GM12878 (cell line): Measurements from ENCODE around the gene PCDHGC3. TPM values are rescaled to one million over a fixed set of nuclear protein-coding genes. Genes with fewer than 3 reads are reported as not detected.

Source experiments
- ATAC-seq: fragments of 200-7000 bp; cut with Tn5 transposase; 3 replicates; pipeline ENCODE4 v1.9.1; 2020; ENCODE audit warnings: mild to moderate bottlenecking, moderate library complexity
- BruUV-seq: library from RNA; stranded (reverse); fragments of 400-500 nt; replicated peaks from 2 replicates; lab custom pipeline; 2021; lab: Mats Ljungman, UMichigan
- CTCF ChIA-PET: fragments of 300-600 bp; sonication (Branson Sonifier 250); formaldehyde crosslinking; extraction: SDS; loops from one replicate; lab custom pipeline; 2021; ENCODE audit warnings: inconsistent platforms; lab: Yijun Ruan, JAX
- POLR2A ChIA-PET: fragments of 350-600 bp; formaldehyde crosslinking; extraction: SDS; loops from one replicate; lab custom pipeline; 2021; ENCODE audit warnings: inconsistent platforms; lab: Charles Lee
- RAD21 ChIA-PET: fragments of 300-600 bp; sonication (Branson Sonifier 250); formaldehyde crosslinking; loops from one replicate; lab custom pipeline; 2023; ENCODE audit warnings: antibody characterized with exemption; ENCODE audit not compliant: unreplicated experiment; lab: Charles Lee
- SMC1A ChIA-PET: fragments of 300-600 bp; sonication (Branson Sonifier 250); formaldehyde crosslinking; loops from one replicate; lab custom pipeline; 2023; ENCODE audit not compliant: unreplicated experiment, uncharacterized antibody; lab: Charles Lee
- DNase-seq: peaks from one replicate; pipeline ENCODE4 v3.0.0-alpha.2; 2011; ENCODE audit warnings: low read depth, low spot score
- FAIRE-seq: peaks from 3 replicates; lab custom pipeline; 2011; peaks lifted over from hg19 to GRCh38; lab: Jason Lieb, UNC
- H2AFZ ChIP-seq: 2 replicates; pipeline ENCODE4 v1.6.0; 2011; ENCODE audit warnings: low read depth, low read length, control low read depth; ENCODE audit not compliant: control insufficient read depth
- H3K27ac ChIP-seq: 2 replicates; pipeline ENCODE4 v1.5.1; 2011; ENCODE audit warnings: control low read depth; ENCODE audit not compliant: control insufficient read depth, insufficient read depth
- H3K27me3 ChIP-seq, 2 experiments: replicated peaks in 1 of 2; 2 replicates each; pipeline versions ENCODE4 v1.6.0 to v1.6.1; 2011; ENCODE audit warnings: low read length in 1 of 2; ENCODE audit not compliant: control insufficient read depth in 2 of 2, insufficient read depth in 2 of 2
- H3K36me3 ChIP-seq, 2 experiments: 2 replicates each; pipeline ENCODE4 v1.5.1; 2011; ENCODE audit warnings: low read length in 1 of 2; ENCODE audit not compliant: control insufficient read depth in 2 of 2, insufficient read depth in 2 of 2
- H3K4me1 ChIP-seq: 2 replicates; pipeline ENCODE4 v1.6.1; 2011; ENCODE audit warnings: mild to moderate bottlenecking, low read length, moderate library complexity, mixed read lengths; ENCODE audit not compliant: control insufficient read depth, insufficient read depth
- H3K4me2 ChIP-seq: 2 replicates; pipeline ENCODE4 v1.6.0; 2011; ENCODE audit warnings: control low read depth; ENCODE audit not compliant: control insufficient read depth, insufficient read depth
- H3K4me3 ChIP-seq: fragments of 200-600 bp; sonication (generic); 2 replicates; pipeline ENCODE4 v1.5.1; 2016
- H3K79me2 ChIP-seq: 2 replicates; pipeline ENCODE4 v1.6.0; 2011; ENCODE audit warnings: low read length; ENCODE audit not compliant: control insufficient read depth, insufficient read depth
- H3K9ac ChIP-seq: 2 replicates; pipeline ENCODE4 v1.8.0; 2011; ENCODE audit warnings: low read length, control low read depth, mixed read lengths; ENCODE audit not compliant: control insufficient read depth, insufficient read depth
- H3K9me3 ChIP-seq: replicated peaks from 3 replicates; pipeline ENCODE4 v1.5.1; 2011; ENCODE audit warnings: mild to moderate bottlenecking, low read length; ENCODE audit not compliant: control insufficient read depth, insufficient read depth
- H4K20me1 ChIP-seq: 2 replicates; pipeline ENCODE4 v1.6.0; 2011; ENCODE audit not compliant: control insufficient read depth, insufficient read depth
- BACH1 ChIP-seq: fragments of 450-650 bp; IDR thresholded peaks from 2 replicates; pipeline ENCODE4 v1.6.1; 2017; ENCODE audit warnings: mild to moderate bottlenecking, borderline replicate concordance
- BRCA1 ChIP-seq: IDR thresholded peaks from 2 replicates; pipeline ENCODE4 v1.6.1; 2011; ENCODE audit warnings: low read depth, low read length, improper control_type of control experiment
- EZH2 ChIP-seq: IDR thresholded peaks from 2 replicates; pipeline ENCODE4 v1.6.1; 2012; ENCODE audit warnings: low read depth, mild to moderate bottlenecking, control low read depth, inconsistent platforms, low read length, borderline replicate concordance; ENCODE audit not compliant: control insufficient read depth
- FOXM1 ChIP-seq: IDR thresholded peaks from 2 replicates; pipeline ENCODE4 v1.6.1; 2012; ENCODE audit warnings: low read depth, mild to moderate bottlenecking, inconsistent platforms, low read length, moderate library complexity
- NRF1 ChIP-seq: conservative IDR thresholded peaks from 2 replicates; pipeline ENCODE4 v1.6.1; 2011; ENCODE audit warnings: mild to moderate bottlenecking, low read depth, low read length, improper control_type of control experiment
- RBBP5 ChIP-seq: fragments of 200-600 bp; sonication (generic); conservative IDR thresholded peaks from 2 replicates; pipeline ENCODE4 v1.6.1; 2016
- SMAD1 ChIP-seq: fragments of 450-650 bp; IDR thresholded peaks from 2 replicates; pipeline ENCODE4 v1.6.1; 2018; ENCODE audit warnings: mild to moderate bottlenecking, low read depth; ENCODE audit not compliant: partially characterized antibody
- SMC3 ChIP-seq: IDR thresholded peaks from 2 replicates; pipeline ENCODE4 v1.6.1; 2011; ENCODE audit warnings: low read length, improper control_type of control experiment, borderline replicate concordance
- TCF3 ChIP-seq: IDR thresholded peaks from 2 replicates; pipeline ENCODE4 v1.6.1; 2012; ENCODE audit warnings: low read depth, mild to moderate bottlenecking, low read length, borderline replicate concordance; ENCODE audit not compliant: insufficient read depth
- ZNF207 ChIP-seq: fragments of 450-650 bp; IDR thresholded peaks from 2 replicates; pipeline ENCODE4 v1.6.1; 2014; ENCODE audit warnings: antibody characterized with exemption, mild to moderate bottlenecking, borderline replicate concordance
- WGBS: methylation state at CpG from one replicate; pipeline ENCODE4 v1.1.6; 2016; ENCODE audit warnings: low lambda C conversion rate; ENCODE audit not compliant: insufficient replicate concordance, insufficient coverage; ENCODE audit errors: missing lambda C conversion rate; 5-methylcytosine and 5-hydroxymethylcytosine counted together
- in situ Hi-C: fragments of 300-500 bp; cut with MboI; formaldehyde crosslinking; loops from 9 replicates; pipeline ENCODE4 v1.14.3; 2018; ENCODE audit warnings: mixed read lengths
- intact Hi-C: fragments of 100-400 bp; cut with micrococcal nuclease; formaldehyde crosslinking; loops from one replicate; pipeline ENCODE4 v1.14.2; 2022; ENCODE audit not compliant: unreplicated experiment
- polyA plus RNA-seq, 11 experiments: library from polyadenylated mRNA; depleted of rRNA in 4 of 11; unstranded in 6 of 11; stranded (reverse) in 5 of 11; fragments of >200 nt; fragmentation: Nextera tagmentation in 4 of 11; fragmentation: Illumina TruSeq in 1 of 11; extraction: Ambion mirVana in 4 of 11; extraction: Trizol in 1 of 11; gene quantifications; 1 replicate in 1 of 11; 2 replicates in 10 of 11; pipeline versions ENCODE4 v1.2.1 to v1.2.3, GENCODE V29; 2011 to 2016; ENCODE audit warnings: inconsistent platforms in 2 of 11, missing spikeins in 2 of 11, low read depth in 1 of 11
- total RNA-seq, 4 experiments: library from RNA; depleted of rRNA in 3 of 4; stranded (reverse); fragments of >200 nt in 3 of 4; fragmentation: Illumina TruSeq in 1 of 4; extraction: Trizol in 1 of 4; gene quantifications; 2 replicates each; pipeline versions ENCODE4 v1.2.1 to v1.2.3, GENCODE V29; 2013 to 2021
- TF ChIP-seq, protein P1 (sequence below): fragments of 450-650 bp; IDR thresholded peaks from 2 replicates; pipeline ENCODE4 v1.6.1; 2016; ENCODE audit warnings: mild to moderate bottlenecking
- TF ChIP-seq, protein P2 (sequence below): IDR thresholded peaks from 2 replicates; pipeline ENCODE4 v1.6.1; 2012; ENCODE audit warnings: mild to moderate bottlenecking, low read depth, low read length

The PCDHGC3 gene
- total and polyA plus RNA-seq, 10 of the 15 experiments (the other 5 are each of a cell fraction or from before 2014, with no cell fraction given), result 0.53 to 22.1 (median 12.0) TPM

DNA sequence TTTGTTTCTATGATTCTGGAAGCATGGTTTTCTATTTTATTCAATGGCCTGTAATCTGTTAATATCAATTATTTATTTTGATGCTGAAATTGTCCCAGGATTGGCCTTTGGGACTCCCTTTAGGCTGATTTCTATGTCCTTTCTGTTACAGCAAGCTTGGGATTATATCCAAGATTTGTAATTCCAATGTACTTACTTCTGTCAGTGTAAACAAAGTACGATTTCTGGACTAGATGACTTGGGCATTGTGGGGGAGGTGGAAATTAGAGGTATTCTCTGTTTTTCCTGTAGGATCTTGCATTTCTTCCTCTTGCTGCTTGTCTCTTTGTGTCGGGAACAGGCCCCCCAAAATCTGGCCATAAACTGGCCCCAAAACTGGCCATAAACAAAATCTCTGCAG lies 41.8 kb upstream of the PCDHGC3 start (continued):
- no peak for TF ChIP-seq SMAD1
- TF ChIP-seq EZH2, result no peak
- no peak for TF ChIP-seq TCF3
- TF ChIP-seq, protein P1, sequence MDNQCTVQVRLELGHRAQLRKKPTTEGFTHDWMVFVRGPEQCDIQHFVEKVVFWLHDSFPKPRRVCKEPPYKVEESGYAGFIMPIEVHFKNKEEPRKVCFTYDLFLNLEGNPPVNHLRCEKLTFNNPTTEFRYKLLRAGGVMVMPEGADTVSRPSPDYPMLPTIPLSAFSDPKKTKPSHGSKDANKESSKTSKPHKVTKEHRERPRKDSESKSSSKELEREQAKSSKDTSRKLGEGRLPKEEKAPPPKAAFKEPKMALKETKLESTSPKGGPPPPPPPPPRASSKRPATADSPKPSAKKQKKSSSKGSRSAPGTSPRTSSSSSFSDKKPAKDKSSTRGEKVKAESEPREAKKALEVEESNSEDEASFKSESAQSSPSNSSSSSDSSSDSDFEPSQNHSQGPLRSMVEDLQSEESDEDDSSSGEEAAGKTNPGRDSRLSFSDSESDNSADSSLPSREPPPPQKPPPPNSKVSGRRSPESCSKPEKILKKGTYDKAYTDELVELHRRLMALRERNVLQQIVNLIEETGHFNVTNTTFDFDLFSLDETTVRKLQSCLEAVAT, result no peak
- no peak for TF ChIP-seq FOXM1
- no peak for TF ChIP-seq BRCA1
- no peak for TF ChIP-seq BACH1
- no peak for TF ChIP-seq RBBP5

DNA sequence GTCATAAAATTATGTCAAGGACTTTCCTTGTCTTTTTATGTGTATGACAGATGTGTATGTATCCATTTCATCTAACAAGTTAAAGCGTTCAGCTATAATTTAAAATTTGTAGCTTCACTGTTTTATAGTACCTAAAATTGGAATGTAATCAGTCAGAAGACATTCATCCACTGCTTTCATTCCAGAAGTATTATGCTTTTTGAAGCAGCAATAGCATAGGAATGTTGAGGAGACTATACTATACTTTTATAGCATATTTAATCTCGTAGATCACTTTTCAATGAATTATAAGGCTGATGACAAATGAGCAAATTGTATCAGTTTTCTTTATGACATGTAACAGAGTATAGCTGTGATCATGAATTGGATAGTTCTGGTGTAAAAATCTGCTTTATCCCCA lies 38.5 kb upstream of the PCDHGC3 start:
- RAD21 ChIA-PET, result no interaction called here
- SMC1A ChIA-PET, result interaction anchor here (1.0 kb wide), 1 partner anchor 121 kb away, joined by 3 read pairs; no protein-coding TSS in a partner anchor
- WGBS, result 80% methylated on average over 2 of the region's 2 CpGs
- H2AFZ ChIP-seq, result no peak overlapping the region
- H3K4me1 ChIP-seq, result no peaks in the 10 kb centered on the region
- BruUV-seq, result no TSS peak
- no peak overlapping the region for H3K4me3 ChIP-seq
- no peak for TF ChIP-seq SMC3
- TF ChIP-seq NRF1, result no peak
- no peak for TF ChIP-seq TCF3
- TF ChIP-seq ZNF207, result no peak
- TF ChIP-seq, protein P2, sequence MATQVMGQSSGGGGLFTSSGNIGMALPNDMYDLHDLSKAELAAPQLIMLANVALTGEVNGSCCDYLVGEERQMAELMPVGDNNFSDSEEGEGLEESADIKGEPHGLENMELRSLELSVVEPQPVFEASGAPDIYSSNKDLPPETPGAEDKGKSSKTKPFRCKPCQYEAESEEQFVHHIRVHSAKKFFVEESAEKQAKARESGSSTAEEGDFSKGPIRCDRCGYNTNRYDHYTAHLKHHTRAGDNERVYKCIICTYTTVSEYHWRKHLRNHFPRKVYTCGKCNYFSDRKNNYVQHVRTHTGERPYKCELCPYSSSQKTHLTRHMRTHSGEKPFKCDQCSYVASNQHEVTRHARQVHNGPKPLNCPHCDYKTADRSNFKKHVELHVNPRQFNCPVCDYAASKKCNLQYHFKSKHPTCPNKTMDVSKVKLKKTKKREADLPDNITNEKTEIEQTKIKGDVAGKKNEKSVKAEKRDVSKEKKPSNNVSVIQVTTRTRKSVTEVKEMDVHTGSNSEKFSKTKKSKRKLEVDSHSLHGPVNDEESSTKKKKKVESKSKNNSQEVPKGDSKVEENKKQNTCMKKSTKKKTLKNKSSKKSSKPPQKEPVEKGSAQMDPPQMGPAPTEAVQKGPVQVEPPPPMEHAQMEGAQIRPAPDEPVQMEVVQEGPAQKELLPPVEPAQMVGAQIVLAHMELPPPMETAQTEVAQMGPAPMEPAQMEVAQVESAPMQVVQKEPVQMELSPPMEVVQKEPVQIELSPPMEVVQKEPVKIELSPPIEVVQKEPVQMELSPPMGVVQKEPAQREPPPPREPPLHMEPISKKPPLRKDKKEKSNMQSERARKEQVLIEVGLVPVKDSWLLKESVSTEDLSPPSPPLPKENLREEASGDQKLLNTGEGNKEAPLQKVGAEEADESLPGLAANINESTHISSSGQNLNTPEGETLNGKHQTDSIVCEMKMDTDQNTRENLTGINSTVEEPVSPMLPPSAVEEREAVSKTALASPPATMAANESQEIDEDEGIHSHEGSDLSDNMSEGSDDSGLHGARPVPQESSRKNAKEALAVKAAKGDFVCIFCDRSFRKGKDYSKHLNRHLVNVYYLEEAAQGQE, result no peak
- ATAC-seq (no peak), FAIRE-seq (no peak), DNase-seq (no peak)
- POLR2A ChIA-PET, result no interaction called here
- no peak overlapping the region for H3K4me2 ChIP-seq
- CTCF ChIA-PET, result interaction anchor here (0.6 to 1.9 kb wide), 6 partner anchors 16 to 598 kb away, joined by 3 to 8 read pairs (median 4); partner anchors contain the start of genes PCDHGA10, PCDHGA11 and PCDHGA6
- no peaks in the 10 kb centered on the region; the same call in 2 of the 3 replicates for H3K9me3 ChIP-seq
- no peaks in the 10 kb centered on the region for H3K27me3 ChIP-seq
- no peak overlapping the region for H3K9ac ChIP-seq
- H3K79me2 ChIP-seq, result no peaks in the 10 kb centered on the region
- intact Hi-C loops, result no loop called here
- H3K36me3 ChIP-seq, result no peaks in the 10 kb centered on the region
- in situ Hi-C loops, result no loop called here
- H4K20me1 ChIP-seq, result no peaks in the 10 kb centered on the region
- H3K27ac ChIP-seq, result no peak overlapping the region
